GM18867 (cell line): Measurements from ENCODE around the gene GORASP2.
"Not testable (repeated sequence)": the region's sequence is repeated elsewhere in the genome, so short reads cannot be mapped to it uniquely, and the experiment has no call there.

ENCODE experiments used
- ATAC-seq: cut with Tn5 transposase; IDR thresholded peaks from one replicate; pipeline ENCODE4 v1.9.1; 2021; ENCODE audit warnings: mild to moderate bottlenecking, moderate library complexity; ENCODE audit not compliant: unreplicated experiment

GORASP2 gene

DNA sequence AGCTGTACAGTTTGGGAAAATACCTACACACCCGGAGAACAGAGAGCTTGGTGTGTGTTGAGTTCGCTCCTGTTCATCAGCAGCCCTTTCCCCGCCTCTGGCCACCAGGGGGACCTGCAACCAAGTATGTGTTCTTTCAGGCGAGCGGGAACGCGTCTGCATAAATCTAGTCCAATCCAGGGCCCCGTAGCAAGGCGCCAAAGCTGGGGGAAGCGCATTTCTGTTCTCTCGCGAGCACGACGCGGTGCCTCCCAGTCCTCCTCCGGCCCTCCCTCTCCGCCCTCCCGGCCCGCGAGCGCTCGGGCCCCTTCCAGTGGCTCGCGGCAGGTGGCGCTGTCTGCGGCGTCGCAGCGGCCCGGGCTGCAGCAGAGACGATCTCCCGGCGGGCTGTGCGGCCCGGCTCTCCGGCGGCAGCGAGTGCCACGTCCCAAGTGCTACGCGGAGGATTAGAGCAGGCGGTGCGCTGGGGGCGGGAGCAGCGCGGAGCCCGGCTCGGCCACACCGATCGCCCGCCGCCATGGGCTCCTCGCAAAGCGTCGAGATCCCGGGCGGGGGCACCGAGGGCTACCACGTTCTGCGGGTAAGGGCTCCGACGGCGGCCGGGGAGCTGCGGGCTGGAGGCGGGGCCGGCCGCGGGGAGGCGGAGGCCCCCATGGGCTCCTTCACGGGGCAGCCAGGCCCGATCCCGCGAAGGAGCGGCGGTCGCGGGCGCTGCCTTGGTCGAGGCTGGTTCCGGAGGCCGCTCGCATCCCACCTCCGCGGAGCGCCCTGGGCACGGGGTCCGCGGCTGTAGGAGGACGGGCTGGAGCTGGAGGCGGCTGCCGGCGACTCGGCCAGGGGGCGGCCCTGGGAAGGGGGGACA is at the start of gene GORASP2:
Gene GORASP2, plus strand, starts transcription at position 430 of the 862 bp plus-strand sequence. Its CDS starts 88 bp downstream, at position 518.
- peak; percentile 82 for ATAC-seq

DNA sequence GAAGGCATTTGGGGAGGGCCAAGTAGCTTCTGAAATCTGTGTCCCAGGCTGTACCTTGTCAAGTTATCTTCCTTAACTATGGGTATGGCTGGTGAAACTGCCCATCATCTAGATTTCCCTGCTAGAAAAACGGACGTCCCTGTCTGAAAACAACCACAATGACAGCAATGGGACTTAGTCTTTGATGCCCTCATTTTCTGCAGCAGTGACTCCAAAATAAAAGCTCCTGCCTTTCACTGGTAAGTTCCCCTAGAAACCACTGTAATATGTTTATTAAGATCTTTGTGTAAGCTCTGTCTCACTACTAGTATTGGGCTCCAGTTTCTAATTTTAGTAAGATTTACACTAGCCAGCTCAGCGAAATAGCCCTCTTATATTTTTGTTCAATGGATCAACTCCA is 47.2 kb upstream of the GORASP2 start:
- ATAC-seq, result no peak

DNA sequence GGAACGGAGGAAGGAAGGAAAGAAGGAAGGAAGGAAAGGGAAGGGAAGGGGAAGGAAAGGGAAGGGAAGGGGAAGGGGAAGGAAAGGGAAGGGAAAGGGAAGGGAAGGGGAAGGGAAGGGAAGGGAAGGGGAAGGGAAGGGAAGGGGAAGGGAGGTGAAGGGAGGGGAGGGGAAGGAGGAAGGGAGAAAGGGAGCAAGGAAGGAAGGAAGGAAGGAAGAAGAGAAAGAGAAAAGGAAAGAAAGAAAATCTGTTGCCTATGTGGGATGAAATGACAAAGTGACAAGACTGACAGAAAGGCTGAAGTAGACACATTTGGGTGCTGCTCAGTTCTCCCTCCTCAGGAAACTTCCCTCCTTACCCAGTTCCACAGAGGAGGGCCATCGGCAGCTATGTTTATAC is 46.3 kb upstream of the GORASP2 start:
- ATAC-seq, result no peak

DNA sequence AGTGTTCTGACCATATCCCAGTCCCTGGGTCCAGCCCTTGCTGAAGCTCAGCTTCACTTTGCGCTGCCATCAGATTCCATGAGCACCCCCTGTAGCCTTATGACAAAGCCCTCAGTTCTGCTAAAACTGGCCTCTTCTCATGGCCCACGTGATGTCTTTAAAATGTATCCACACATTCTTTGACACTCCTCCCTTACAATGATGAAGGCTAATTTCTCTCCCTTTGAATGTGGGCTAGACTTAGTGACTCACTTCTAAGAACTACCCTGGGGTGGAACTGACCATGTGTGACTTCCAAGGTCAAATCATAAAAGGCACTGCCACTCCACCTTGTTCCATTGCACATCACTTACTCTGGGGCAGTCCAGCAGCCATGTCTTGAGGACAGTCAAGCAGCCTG is 45.4 kb upstream of the GORASP2 start:
- no peak for ATAC-seq

DNA sequence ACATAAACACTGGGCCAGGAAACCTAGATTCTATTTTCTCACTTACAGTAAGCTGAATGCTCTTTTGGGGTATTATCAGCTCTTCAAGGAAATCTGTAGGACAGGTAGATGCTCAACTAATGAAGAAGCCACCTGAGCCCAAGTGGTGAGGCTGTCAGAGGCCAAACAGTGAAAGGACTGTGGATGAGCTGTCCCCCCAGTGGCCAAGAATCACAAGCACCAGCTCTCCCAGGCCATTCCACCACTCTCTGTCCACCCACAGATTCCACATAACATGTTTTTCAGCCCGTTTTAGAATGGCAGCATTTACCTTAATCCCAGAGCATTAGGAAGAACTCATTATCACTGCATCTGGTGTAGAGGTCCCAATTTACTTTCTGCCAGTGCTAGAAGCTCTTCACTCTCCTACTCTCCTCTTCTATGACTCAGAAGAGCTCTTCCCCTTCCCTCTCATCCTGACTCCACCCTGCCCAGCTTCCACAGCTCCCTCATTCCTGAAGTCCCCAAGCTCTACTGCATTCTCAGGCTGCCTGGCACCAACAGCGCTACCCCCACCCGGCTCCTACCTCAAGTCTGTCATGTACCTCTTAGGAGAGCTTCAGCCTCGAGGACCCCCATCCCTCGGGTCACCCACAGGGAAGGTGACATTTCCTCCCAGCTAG is 43.8 kb upstream of the GORASP2 start:
- ATAC-seq, result no peak

DNA sequence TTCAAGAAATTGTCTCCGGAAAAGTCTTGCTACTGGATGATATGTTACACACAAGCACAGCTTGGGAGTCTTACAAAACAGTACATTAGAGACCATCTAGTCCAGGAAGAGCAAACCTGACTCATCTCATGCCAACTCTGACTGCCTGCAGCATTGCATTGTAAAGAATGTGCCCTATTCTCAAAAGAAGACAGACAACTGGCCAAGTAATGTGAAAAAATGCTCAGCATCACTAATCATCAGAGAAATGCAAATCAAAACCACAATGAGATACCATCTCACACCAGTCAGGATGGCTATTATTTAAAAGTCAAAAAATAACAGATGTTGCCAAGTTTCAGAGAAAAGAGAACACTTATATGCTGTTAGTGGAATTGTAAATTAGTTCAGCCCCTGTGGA is 42.7 kb upstream of the GORASP2 start:
- peak; percentile 65 for ATAC-seq

DNA sequence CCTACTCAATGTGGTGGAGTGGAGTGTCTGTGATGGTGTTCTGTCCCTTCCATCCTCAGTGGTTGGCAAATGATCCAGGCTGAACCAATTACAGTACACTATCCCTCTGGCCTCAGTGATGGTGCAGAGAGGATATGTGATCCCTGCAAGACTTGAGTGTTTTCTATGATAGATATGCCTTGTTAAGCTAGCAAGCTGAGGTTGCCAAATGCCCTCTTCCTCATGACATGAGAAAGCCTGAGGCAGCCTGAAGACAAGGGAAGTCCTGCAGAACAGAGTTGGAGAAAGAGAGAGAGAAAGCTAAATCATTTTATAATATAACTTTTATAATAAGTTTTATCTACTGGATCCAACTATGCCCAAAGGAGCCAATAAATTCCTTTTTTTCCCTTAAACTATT is 41.6 kb upstream of the GORASP2 start:
- ATAC-seq, result no peak

DNA sequence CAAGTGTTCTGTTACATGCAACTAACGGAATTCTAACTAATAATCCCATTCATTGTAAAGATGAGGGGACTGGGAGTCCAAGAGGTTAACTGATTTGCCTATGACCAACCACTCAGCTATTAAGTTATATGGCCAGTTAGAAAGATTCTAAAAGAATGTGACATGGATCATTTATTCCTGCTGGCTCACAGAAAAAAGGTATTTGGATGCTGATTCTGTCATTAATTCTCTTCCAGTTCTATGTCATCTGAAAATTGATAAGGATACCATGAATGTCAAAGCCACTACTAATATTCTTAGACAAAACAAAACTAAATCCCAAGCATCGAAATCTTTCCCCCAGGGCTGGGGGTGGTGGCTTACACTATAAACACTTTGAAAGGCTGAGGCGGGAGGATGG is 41.2 kb upstream of the GORASP2 start:
- ATAC-seq, result no peak

DNA sequence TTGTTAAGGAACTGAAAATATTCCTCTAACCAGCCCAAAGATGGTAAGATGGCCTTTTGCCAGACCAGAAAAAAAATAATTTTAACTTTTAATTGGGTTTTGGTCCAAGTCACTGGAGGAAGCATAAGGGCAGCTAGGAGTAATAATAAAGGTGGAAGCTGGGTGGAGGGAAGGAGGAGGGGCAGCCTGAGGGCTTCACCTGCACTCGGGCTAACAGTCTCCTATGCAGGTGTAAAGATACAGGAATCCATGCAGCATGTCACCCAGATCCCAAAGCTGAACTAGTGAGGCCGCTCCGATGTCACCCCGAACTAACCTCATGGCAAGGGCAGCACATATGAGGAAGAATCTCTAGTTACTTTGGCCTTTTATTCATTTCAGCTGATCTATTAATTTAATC is 37.2 kb upstream of the GORASP2 start:
- ATAC-seq, result no peak

DNA sequence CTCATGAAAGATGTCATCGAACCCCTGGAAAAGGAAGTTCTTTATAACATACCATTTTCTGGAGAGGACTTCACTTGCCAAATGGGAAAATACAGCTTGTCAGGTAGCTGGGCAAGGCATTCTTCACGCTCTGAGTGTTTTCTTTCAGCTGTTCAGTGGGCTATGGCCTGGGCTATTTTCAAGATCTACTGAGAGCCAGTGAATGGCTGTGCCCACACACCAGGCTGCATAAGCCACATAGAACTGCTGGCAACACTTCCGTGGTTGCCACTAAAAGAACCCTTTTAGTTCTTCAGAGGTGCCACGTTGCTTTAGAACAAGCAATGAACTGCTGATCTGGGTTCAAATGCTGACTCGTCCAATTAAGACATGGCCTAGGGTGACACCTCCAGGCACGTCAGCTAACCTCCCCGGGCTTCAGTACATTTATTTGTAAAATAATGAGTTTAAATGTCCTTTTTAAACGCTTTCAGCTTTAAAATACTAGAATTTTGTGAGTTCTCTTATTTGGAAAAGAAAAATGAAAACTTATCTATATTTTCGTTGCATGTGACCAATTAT is 36.6 kb upstream of the GORASP2 start:
- ATAC-seq, result no peak

DNA sequence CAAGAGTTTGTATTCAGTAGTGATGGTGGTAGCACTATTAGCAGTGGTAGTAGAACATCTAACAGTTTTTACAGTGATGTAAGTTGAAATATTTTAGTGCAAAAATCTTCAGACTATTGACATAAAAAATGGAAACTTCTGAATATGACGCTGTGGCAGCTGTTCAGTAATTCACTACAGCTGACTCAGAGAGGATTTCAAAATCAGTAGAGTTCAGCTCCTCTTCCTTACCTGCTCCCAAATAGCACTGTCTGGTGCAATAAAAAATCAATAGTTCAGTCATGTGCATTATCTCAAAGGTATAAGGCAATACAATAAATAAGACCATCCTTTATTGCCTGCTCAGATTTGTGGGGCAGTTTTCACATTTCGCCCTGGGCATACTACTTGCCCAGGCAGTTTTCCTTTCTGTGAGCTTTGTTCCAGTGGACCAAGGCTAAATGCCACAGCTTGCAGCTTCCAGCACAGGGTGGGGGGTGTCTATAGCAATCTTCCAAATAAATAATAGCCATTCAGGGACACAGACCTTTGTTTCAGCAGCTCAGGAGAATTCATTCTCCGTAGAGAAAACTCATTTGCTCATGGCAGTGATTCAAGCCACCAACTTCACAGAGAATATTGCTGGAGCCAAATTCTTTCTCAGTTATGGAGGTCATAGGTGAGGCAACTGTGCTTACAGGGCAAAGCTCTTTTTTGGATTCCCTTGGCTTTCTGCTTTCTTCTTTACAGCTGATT is 33.9 kb upstream of the GORASP2 start:
- no peak for ATAC-seq

DNA sequence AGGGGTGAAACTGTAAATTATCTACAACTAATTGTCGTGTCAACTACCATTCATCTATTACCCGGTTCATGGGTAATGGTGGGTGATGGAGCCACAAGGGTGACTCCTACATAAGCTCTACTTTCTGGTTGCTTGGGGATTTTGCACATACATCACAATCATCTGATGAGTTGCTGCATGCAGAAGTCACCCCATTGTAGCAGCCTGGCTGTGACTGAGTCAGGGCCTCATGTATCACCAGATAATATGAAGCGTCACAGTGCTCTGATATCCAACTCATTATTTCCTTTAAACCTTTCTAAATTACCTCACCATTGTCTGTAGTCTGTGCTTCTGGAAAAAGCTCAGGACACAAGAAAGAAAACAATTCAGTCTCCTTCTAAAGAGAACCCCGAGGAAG is 32.4 kb upstream of the GORASP2 start:
- no peak for ATAC-seq

DNA sequence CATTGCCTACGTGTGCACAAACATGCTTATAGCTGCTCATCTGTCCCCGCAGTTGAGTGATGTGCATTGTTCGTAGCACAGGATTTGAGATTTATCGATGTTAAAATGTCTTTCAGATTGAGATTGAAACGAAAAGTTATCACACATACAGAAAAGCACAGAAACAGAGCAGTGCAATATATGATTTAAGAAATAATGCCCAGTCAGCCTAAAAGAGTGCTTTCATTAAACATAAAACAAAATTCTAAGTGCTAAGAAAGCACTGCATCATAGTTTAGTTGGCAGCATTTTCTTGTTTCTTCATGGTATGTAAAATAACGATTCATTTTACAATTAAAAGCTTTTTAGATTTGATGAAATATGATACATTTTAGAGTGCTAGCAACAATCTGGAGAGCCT is 31.9 kb upstream of the GORASP2 start:
- ATAC-seq, result no peak

DNA sequence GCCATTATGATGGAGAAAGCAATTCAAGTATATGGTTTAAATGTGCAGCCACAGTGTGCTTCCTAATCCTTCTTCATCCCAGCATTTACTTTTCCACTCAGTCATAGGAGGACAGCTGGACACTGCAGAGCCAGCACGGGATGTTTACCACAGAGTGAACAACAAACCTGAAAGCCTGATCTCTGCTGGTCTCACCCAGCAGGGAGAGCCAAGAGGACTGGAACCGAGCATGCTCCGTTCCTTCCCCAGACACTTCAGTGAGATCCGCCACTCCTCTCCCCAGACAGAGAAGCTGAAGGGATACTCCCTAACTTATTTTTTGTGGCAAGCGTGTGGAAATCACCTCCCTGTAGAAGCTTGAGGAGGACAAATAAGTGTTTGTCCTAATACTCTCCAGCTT is 23.2 kb upstream of the GORASP2 start:
- no peak for ATAC-seq

DNA sequence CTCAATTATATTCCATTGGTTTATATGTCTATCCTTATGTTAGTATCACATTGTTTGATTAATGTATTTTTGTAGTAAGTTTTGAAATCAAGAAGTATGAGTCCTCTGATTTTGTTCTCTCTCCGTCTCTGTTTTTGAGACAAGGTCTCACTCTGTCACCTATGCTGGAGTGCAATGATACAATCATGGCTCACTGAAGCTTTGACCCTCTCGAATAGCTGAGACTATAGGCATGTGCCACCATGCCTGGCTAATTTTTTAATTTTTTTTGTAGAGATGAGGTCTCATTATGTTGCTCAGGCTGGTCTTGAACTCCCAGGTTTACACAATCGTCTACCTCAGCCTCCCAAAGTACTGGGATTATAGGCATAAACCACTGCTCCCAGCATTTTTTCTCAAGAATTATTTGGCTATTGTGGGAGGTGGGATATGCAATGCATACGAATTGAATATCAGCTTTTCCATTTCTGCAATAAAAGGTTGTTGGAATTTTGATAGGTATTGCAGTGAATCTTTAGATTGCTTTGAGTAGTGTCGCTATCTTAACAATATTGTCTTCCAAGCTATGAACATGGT is 17.7 kb upstream of the GORASP2 start:
- no peak for ATAC-seq

DNA sequence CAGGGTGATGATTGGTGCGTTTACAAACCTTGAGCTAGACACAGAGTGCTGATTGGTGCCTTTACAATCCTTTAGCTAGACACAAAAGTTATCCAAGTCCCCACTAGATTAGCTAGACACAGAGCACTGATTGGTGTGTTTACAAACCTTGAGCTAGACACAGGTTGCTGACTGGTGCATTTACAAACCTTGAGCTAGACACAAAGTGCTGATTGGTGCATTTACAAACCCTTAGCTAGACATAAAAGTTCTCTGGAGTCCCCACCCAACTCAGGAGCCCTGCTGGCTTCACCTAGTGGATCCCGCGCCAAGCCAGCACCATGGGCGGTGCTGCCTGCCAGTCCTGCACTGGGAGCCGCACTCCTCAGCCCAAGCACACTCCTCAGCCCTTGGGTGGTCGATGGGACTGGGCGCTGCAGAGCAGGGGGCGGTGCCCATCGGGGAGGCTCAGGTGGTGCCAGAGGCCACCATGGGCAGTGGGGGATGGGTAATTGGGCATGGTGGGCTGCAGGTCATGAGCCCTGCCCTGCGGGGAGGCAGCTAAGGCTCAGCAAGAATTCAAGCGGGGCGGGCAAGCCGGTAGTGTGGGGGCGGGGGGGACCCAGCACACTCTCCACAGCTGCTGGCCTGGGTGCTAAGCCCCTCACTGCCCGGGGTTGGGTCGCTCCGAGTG is 13.9 kb upstream of the GORASP2 start:
- not testable (repeated sequence) for ATAC-seq

DNA sequence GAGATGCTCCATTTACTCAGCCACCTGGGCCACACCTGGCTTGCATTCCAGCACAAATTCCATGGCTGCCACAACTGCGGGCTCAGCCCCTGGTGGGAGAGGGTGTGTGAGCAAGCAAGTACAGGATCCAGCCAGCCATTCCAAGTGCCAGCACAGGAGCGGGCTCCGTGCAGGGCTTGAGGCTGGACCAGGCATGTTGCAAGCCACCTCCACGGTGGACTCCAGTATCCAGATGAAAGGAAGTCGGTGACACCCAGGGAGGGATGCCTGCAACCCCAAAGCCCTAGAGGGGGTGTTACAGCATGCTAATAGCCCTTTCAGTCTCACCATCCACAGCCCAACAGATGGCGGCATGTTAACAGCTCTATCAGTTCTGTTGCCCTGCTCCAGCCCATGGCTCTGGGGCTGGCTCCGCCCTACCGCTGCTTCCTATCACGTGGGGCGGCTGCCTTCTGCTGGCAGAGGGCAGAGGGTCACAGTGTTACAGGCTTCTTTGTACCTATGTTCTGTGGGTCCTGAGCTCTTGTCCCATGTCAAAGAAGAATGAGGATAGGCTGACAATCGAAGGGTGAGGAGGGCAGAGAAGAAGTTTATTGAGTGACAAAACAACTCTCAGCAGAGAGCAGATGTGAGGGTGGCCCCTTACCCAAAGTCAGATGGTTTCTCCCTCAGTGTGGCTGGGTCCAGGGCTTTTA is 11.7 kb upstream of the GORASP2 start:
- ATAC-seq, result no peak

DNA sequence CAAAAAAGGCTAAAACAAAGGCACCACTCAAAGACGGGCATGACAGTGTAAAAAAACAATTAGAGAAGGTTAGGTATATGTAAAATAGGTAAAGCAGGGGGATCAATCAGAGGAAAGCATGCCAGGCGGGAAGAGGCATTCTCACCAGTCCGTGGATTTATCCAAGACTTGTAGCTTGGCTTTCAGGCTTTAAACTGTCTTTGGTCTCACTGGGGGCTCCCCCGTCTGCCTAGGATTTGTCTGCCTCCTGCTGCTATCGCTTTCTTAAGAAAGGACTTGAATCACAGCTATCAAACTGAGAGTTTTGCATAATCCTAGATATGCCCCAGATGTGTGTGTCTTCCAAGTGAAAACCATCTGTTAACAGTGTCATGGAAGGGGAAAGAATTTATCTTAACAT is 11.1 kb upstream of the GORASP2 start:
- ATAC-seq, result no peak

DNA sequence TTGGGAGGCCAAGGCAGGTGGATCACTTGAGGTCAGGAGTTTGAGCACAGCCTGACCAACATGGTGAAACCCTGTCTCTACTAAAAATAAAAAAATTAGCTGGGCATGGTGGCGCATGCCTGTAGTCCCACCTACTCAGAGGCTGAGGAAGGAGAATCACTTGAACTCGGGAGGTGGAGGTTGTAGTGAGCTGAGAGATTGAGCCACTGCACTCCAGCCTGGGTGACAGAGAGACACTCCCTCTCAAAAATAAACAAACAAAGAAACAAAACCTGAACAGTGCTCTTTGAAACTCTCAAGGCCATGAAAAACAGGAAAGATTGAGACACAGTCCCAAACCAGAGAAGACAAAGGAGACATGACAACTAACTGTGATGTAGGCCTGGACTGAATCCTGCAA is 7.2 kb upstream of the GORASP2 start:
- ATAC-seq, result not testable (repeated sequence)
